Mucosa of stomach (tissue), 1 donor: ENCODE data around the gene GRM4.

Experiments
- H3K27me3 ChIP-seq: one replicate; pipeline ENCODE4 v1.7.0; 2013; ENCODE audit warnings: mild to moderate bottlenecking, low read length; ENCODE audit not compliant: control insufficient read depth, insufficient read depth
- H3K36me3 ChIP-seq: one replicate; pipeline ENCODE4 v1.7.0; 2013; ENCODE audit warnings: low read length; ENCODE audit not compliant: control insufficient read depth, insufficient read depth
- H3K4me1 ChIP-seq: one replicate; pipeline ENCODE4 v1.7.0; 2013; ENCODE audit warnings: mild to moderate bottlenecking, low read length; ENCODE audit not compliant: control insufficient read depth, insufficient read depth
- H3K4me3 ChIP-seq: one replicate; pipeline ENCODE4 v1.7.0; 2013; ENCODE audit warnings: low read length
- H3K9ac ChIP-seq: one replicate; pipeline ENCODE4 v1.7.0; 2013; ENCODE audit warnings: mild to moderate bottlenecking, low read length, moderate library complexity
- H3K9me3 ChIP-seq: one replicate; pipeline ENCODE4 v1.7.0; 2013; ENCODE audit warnings: mild to moderate bottlenecking, low read length, moderate library complexity; ENCODE audit not compliant: control insufficient read depth
- donor health status: Pancreatic carcinoma.

GRM4 gene

GRCh38 chr6:34131326-34132290, 14.3 kb downstream of the GRM4 start:
- Histone ChIP-seq H3K36me3 (no peaks in the 10 kb centered on the region), H3K27me3 (peaks cover 18% of the 10 kb centered on the region), H3K4me3 (no peak overlapping the region), H3K4me1 (no peaks in the 10 kb centered on the region), H3K9me3 (no peaks in the 10 kb centered on the region), H3K9ac (no peak overlapping the region)

- H3K9ac ChIP-seq = no peak overlapping the region
- H3K27me3 ChIP-seq = peaks cover 11% of the 10 kb centered on the region
- no peaks in the 10 kb centered on the region for H3K4me1 ChIP-seq
- no peaks in the 10 kb centered on the region for H3K36me3 ChIP-seq
- H3K4me3 ChIP-seq = no peak overlapping the region
- H3K9me3 ChIP-seq = no peaks in the 10 kb centered on the region
These were observed 15.0 kb downstream of the GRM4 start for GRCh38 chr6:34130862-34131261.

- no peaks in the 10 kb centered on the region for H3K4me1 ChIP-seq
- no peak overlapping the region for H3K9ac ChIP-seq
- H3K9me3 ChIP-seq = no peaks in the 10 kb centered on the region
- H3K4me3 ChIP-seq = no peak overlapping the region
- H3K36me3 ChIP-seq = no peaks in the 10 kb centered on the region
- peaks cover 10% of the 10 kb centered on the region for H3K27me3 ChIP-seq
These were observed 16.1 kb downstream of the GRM4 start for GRCh38 chr6:34129753-34130152.

GRCh38 chr6:34128045-34128444, 17.8 kb downstream of the GRM4 start:
- Histone ChIP-seq H3K4me1 (no peaks in the 10 kb centered on the region), H3K27me3 (peaks cover 10% of the 10 kb centered on the region), H3K9ac (no peak overlapping the region), H3K4me3 (no peak overlapping the region), H3K36me3 (no peaks in the 10 kb centered on the region), H3K9me3 (no peaks in the 10 kb centered on the region)

- H3K4me3 ChIP-seq = no peak overlapping the region
- H3K9ac ChIP-seq = no peak overlapping the region
- no peaks in the 10 kb centered on the region for H3K9me3 ChIP-seq
- peaks cover 3% of the 10 kb centered on the region for H3K27me3 ChIP-seq
- no peaks in the 10 kb centered on the region for H3K36me3 ChIP-seq
- no peaks in the 10 kb centered on the region for H3K4me1 ChIP-seq
These were observed 19.5 kb downstream of the GRM4 start for GRCh38 chr6:34126419-34126818.

- H3K9me3 ChIP-seq = no peaks in the 10 kb centered on the region
- no peak overlapping the region for H3K9ac ChIP-seq
- H3K36me3 ChIP-seq = no peaks in the 10 kb centered on the region
- H3K4me1 ChIP-seq = no peaks in the 10 kb centered on the region
- H3K27me3 ChIP-seq = peaks cover 2% of the 10 kb centered on the region
- no peak overlapping the region for H3K4me3 ChIP-seq
These were observed 19.9 kb downstream of the GRM4 start for GRCh38 chr6:34125939-34126338.

GRCh38 chr6:34120953-34121675, 24.8 kb downstream of the GRM4 start:
- Histone ChIP-seq H3K9me3 (no peaks in the 10 kb centered on the region), H3K4me3 (no peak overlapping the region), H3K36me3 (no peaks in the 10 kb centered on the region), H3K4me1 (no peaks in the 10 kb centered on the region), H3K9ac (no peak overlapping the region), H3K27me3 (no peaks in the 10 kb centered on the region)

GRCh38 chr6:34115915-34116314, 30.0 kb downstream of the GRM4 start:
- Histone ChIP-seq H3K4me3 (no peak overlapping the region), H3K9me3 (no peaks in the 10 kb centered on the region), H3K9ac (no peak overlapping the region), H3K27me3 (no peaks in the 10 kb centered on the region), H3K4me1 (no peaks in the 10 kb centered on the region), H3K36me3 (no peaks in the 10 kb centered on the region)

- Histone ChIP-seq H3K27me3 (no peaks in the 10 kb centered on the region), H3K4me3 (no peak overlapping the region), H3K4me1 (no peaks in the 10 kb centered on the region), H3K9me3 (no peaks in the 10 kb centered on the region), H3K36me3 (no peaks in the 10 kb centered on the region), H3K9ac (no peak overlapping the region)
These were observed 30.5 kb downstream of the GRM4 start for GRCh38 chr6:34115403-34115795.

GRCh38 chr6:34114695-34115402, 31.0 kb downstream of the GRM4 start:
- Histone ChIP-seq H3K27me3 (no peaks in the 10 kb centered on the region), H3K9me3 (no peaks in the 10 kb centered on the region), H3K4me3 (no peak overlapping the region), H3K36me3 (no peaks in the 10 kb centered on the region), H3K4me1 (no peaks in the 10 kb centered on the region), H3K9ac (no peak overlapping the region)

GRCh38 chr6:34113532-34113931, 32.4 kb downstream of the GRM4 start:
- Histone ChIP-seq H3K27me3 (no peaks in the 10 kb centered on the region), H3K36me3 (no peaks in the 10 kb centered on the region), H3K4me3 (no peak overlapping the region), H3K4me1 (no peaks in the 10 kb centered on the region), H3K9ac (no peak overlapping the region), H3K9me3 (no peaks in the 10 kb centered on the region)

- H3K9ac ChIP-seq = no peak overlapping the region
- no peaks in the 10 kb centered on the region for H3K27me3 ChIP-seq
- H3K4me1 ChIP-seq = no peaks in the 10 kb centered on the region
- no peak overlapping the region for H3K4me3 ChIP-seq
- H3K9me3 ChIP-seq = no peaks in the 10 kb centered on the region
- H3K36me3 ChIP-seq = no peaks in the 10 kb centered on the region
These were observed 33.8 kb downstream of the GRM4 start for GRCh38 chr6:34112126-34112525.
